CD4-positive, CD25-positive, alpha-beta regulatory T cell (primary cell): ENCODE data around the gene RAX2. TPM values are rescaled to one million over a fixed set of nuclear protein-coding genes. Genes with fewer than 3 reads are reported as not detected.

Experiments
- ATAC-seq, 2 donors: fragments of 150-1000 bp; cut with Tn5 transposase; one replicate each; pipeline ENCODE4 v1.10.0; 2021; ENCODE audit warnings: low read depth in 2 of 2, moderate number of reproducible peaks in 2 of 2, moderate library complexity in 1 of 2
- DNase-seq, 3 donors: peaks; one replicate each; pipeline versions ENCODE4 v3.0.0 to v3.0.0-alpha.2; 2012 to 2022; ENCODE audit warnings: mixed read lengths in 1 of 3
- H3K27ac ChIP-seq: one replicate; pipeline ENCODE4 v1.7.0; 2013; ENCODE audit warnings: mild to moderate bottlenecking, low read length; ENCODE audit not compliant: insufficient read depth, poor library complexity, severe bottlenecking
- H3K27me3 ChIP-seq: one replicate; pipeline ENCODE4 v1.7.0; 2013; ENCODE audit warnings: low read length; ENCODE audit not compliant: control insufficient read depth, insufficient read depth
- H3K36me3 ChIP-seq: one replicate; pipeline ENCODE4 v1.7.0; 2013; ENCODE audit warnings: mild to moderate bottlenecking, low read length, moderate library complexity; ENCODE audit not compliant: control insufficient read depth, insufficient read depth
- H3K4me1 ChIP-seq: 2 replicates; pipeline ENCODE4 v1.7.0; 2013; ENCODE audit warnings: mild to moderate bottlenecking, low read length; ENCODE audit not compliant: insufficient read depth, control insufficient read depth, poor library complexity, severe bottlenecking
- H3K4me3 ChIP-seq: one replicate; pipeline ENCODE4 v1.7.0; 2013; ENCODE audit warnings: low read depth, mild to moderate bottlenecking, low read length, moderate library complexity
- H3K9me3 ChIP-seq, 2 experiments: 1 replicate in 1 of 2; 2 replicates in 1 of 2; pipeline ENCODE4 v1.7.0; 2013; ENCODE audit warnings: low read length in 2 of 2, mild to moderate bottlenecking in 1 of 2, moderate library complexity in 1 of 2; ENCODE audit not compliant: control insufficient read depth in 2 of 2
- H3K27ac Mint-ChIP-seq, 3 donors: one replicate each; pipeline ENCODE4 v1.8.0; 2020 to 2022; ENCODE audit warnings: mild to moderate bottlenecking in 3 of 3, mixed read lengths in 3 of 3, moderate library complexity in 2 of 3
- H3K27me3 Mint-ChIP-seq: one replicate; pipeline ENCODE4 v1.8.0; 2022; ENCODE audit warnings: mild to moderate bottlenecking, mixed read lengths
- H3K36me3 Mint-ChIP-seq: one replicate; pipeline ENCODE4 v1.8.0; 2020; ENCODE audit warnings: mixed read lengths
- H3K4me1 Mint-ChIP-seq, 4 donors: one replicate each; pipeline ENCODE4 v1.8.0; 2020 to 2022; ENCODE audit warnings: mixed read lengths in 4 of 4, mild to moderate bottlenecking in 1 of 4
- H3K4me3 Mint-ChIP-seq, 4 donors: one replicate each; pipeline ENCODE4 v1.8.0; 2020 to 2022; ENCODE audit warnings: mild to moderate bottlenecking in 4 of 4, mixed read lengths in 4 of 4, moderate library complexity in 3 of 4
- H3K9me3 Mint-ChIP-seq, 7 donors: one replicate each; pipeline ENCODE4 v1.8.0; 2020 to 2022; ENCODE audit warnings: mixed read lengths in 7 of 7, mild to moderate bottlenecking in 3 of 7, moderate library complexity in 2 of 7
- polyA plus RNA-seq, 4 donors: library from polyadenylated mRNA; unstranded; fragments of 300-500 nt; fragmentation: Illumina TruSeq; gene quantifications; one replicate each; pipeline ENCODE4 v1.2.3, GENCODE V29; 2021
- total RNA-seq: library from RNA; stranded (reverse); gene quantifications from one replicate; pipeline ENCODE4 v1.2.3, GENCODE V29; 2022

RAX2 gene
- total and polyA plus RNA-seq, 5 donors from 2014 or later = 0.08 to 0.09 TPM; not detected in 3

GRCh38 chr19:3807131-3807480 lies 35.1 kb upstream of the RAX2 start:
- no peaks in the 10 kb centered on the region for H3K27me3 ChIP-seq
- H3K27ac ChIP-seq = no peak overlapping the region
- no peak overlapping the region for H3K4me3 ChIP-seq
- DNase-seq (no peak), ATAC-seq (no peak)
- peaks cover 11% of the 10 kb centered on the region for H3K4me1 ChIP-seq
- Mint-ChIP-seq H3K9me3 (peaks cover 0 to 2% (median 0%) of the 10 kb centered on the region in 7 donors), H3K27ac (no peak overlapping the region), H3K4me1 (peaks cover 0 to 19% (median 9%) of the 10 kb centered on the region in 4 donors), H3K4me3 (no peak overlapping the region), H3K27me3 (no peaks in the 10 kb centered on the region), H3K36me3 (no peaks in the 10 kb centered on the region)
- no peaks in the 10 kb centered on the region for H3K36me3 ChIP-seq
- H3K9me3 ChIP-seq = no peaks in the 10 kb centered on the region

GRCh38 chr19:3805859-3806258 lies 33.8 kb upstream of the RAX2 start:
- no peak overlapping the region for H3K4me3 ChIP-seq
- no peaks in the 10 kb centered on the region for H3K36me3 Mint-ChIP-seq
- H3K4me1 Mint-ChIP-seq = peaks cover 0 to 20% (median 8%) of the 10 kb centered on the region in 4 donors
- ATAC-seq = no peak
- no peak overlapping the region for H3K27ac ChIP-seq
- no peak overlapping the region for H3K4me3 Mint-ChIP-seq
- H3K27me3 Mint-ChIP-seq = no peaks in the 10 kb centered on the region
- peaks cover 0 to 2% (median 0%) of the 10 kb centered on the region in 7 donors for H3K9me3 Mint-ChIP-seq
- peaks cover 19% of the 10 kb centered on the region for H3K4me1 ChIP-seq
- H3K27me3 ChIP-seq = no peaks in the 10 kb centered on the region
- no peaks in the 10 kb centered on the region for H3K9me3 ChIP-seq
- DNase-seq = no peak
- H3K27ac Mint-ChIP-seq = no peak overlapping the region
- no peaks in the 10 kb centered on the region for H3K36me3 ChIP-seq

GRCh38 chr19:3804429-3804828 lies 32.4 kb upstream of the RAX2 start:
- peaks cover 0 to 20% (median 8%) of the 10 kb centered on the region in 4 donors for H3K4me1 Mint-ChIP-seq

GRCh38 chr19:3803986-3804385 lies 32.0 kb upstream of the RAX2 start:
- DNase-seq (no peak), ATAC-seq (no peak)
- Mint-ChIP-seq H3K27ac (no peak overlapping the region), H3K27me3 (no peaks in the 10 kb centered on the region), H3K9me3 (peaks cover 0 to 2% (median 0%) of the 10 kb centered on the region in 7 donors), H3K4me3 (no peak overlapping the region), H3K4me1 (peaks cover 0 to 23% (median 6%) of the 10 kb centered on the region in 4 donors), H3K36me3 (no peaks in the 10 kb centered on the region)
- no peaks in the 10 kb centered on the region for H3K9me3 ChIP-seq
- H3K4me3 ChIP-seq = no peak overlapping the region
- H3K36me3 ChIP-seq = no peaks in the 10 kb centered on the region
- peaks cover 11% of the 10 kb centered on the region for H3K4me1 ChIP-seq
- no peaks in the 10 kb centered on the region for H3K27me3 ChIP-seq
- no peak overlapping the region for H3K27ac ChIP-seq

More at GRCh38 chr19:3804429-3804828, 32.4 kb upstream of the RAX2 start:
- no peak for DNase-seq
- Histone ChIP-seq H3K27me3 (no peaks in the 10 kb centered on the region), H3K4me1 (peaks cover 11% of the 10 kb centered on the region), H3K9me3 (no peaks in the 10 kb centered on the region), H3K27ac (no peak overlapping the region), H3K4me3 (no peak overlapping the region), H3K36me3 (no peaks in the 10 kb centered on the region)
- Mint-ChIP-seq H3K9me3 (peaks cover 0 to 2% (median 0%) of the 10 kb centered on the region in 7 donors), H3K27me3 (no peaks in the 10 kb centered on the region), H3K36me3 (no peaks in the 10 kb centered on the region), H3K4me3 (no peak overlapping the region), H3K27ac (no peak overlapping the region)
- no peak for ATAC-seq

- H3K36me3 Mint-ChIP-seq = no peaks in the 10 kb centered on the region
- H3K4me3 Mint-ChIP-seq = no peak overlapping the region
- H3K9me3 ChIP-seq = no peaks in the 10 kb centered on the region
- H3K27ac Mint-ChIP-seq = no peak overlapping the region
- no peaks in the 10 kb centered on the region for H3K27me3 ChIP-seq
- peaks cover 0 to 2% (median 0%) of the 10 kb centered on the region in 7 donors for H3K9me3 Mint-ChIP-seq
- no peak overlapping the region for H3K27ac ChIP-seq
- peaks cover 11% of the 10 kb centered on the region for H3K4me1 ChIP-seq
- H3K36me3 ChIP-seq = no peaks in the 10 kb centered on the region
- no peaks in the 10 kb centered on the region for H3K27me3 Mint-ChIP-seq
- H3K4me3 ChIP-seq = no peak overlapping the region
- H3K4me1 Mint-ChIP-seq = peaks cover 0 to 25% (median 6%) of the 10 kb centered on the region in 4 donors
- ATAC-seq (no peak), DNase-seq (no peak)
These were observed 31.3 kb upstream of the RAX2 start for GRCh38 chr19:3803114-3803888.

- Mint-ChIP-seq H3K9me3 (peaks cover 0 to 5% (median 2%) of the 10 kb centered on the region in 7 donors), H3K4me3 (peak overlapping the region in 3 of 4 donors; percentile 26 to 72 (median 43)), H3K36me3 (peaks cover 4% of the 10 kb centered on the region), H3K27me3 (no peaks in the 10 kb centered on the region), H3K27ac (no peak overlapping the region), H3K4me1 (peaks cover 0 to 21% (median 5%) of the 10 kb centered on the region in 4 donors)
- Histone ChIP-seq H3K4me1 (peaks cover 11% of the 10 kb centered on the region), H3K4me3 (no peak overlapping the region), H3K36me3 (no peaks in the 10 kb centered on the region), H3K9me3 (peaks cover 4% of the 10 kb centered on the region in 2 experiments), H3K27me3 (no peaks in the 10 kb centered on the region), H3K27ac (no peak overlapping the region)
- peak; percentile 37 to 64 for ATAC-seq
- DNase-seq = peak in 2 of 3 donors; percentile 44 to 66
These were observed 29.5 kb upstream of the RAX2 start for GRCh38 chr19:3801412-3802096.

- Mint-ChIP-seq H3K4me1 (peaks cover 0 to 20% (median 3%) of the 10 kb centered on the region in 4 donors), H3K36me3 (peaks cover 4% of the 10 kb centered on the region), H3K9me3 (peaks cover 0 to 6% (median 2%) of the 10 kb centered on the region in 7 donors), H3K27me3 (no peaks in the 10 kb centered on the region), H3K27ac (no peak overlapping the region), H3K4me3 (peak overlapping the region in 2 of 4 donors; percentile 43 to 72)
- no peak for ATAC-seq
- no peak for DNase-seq
- H3K9me3 ChIP-seq = peaks cover 7 to 9% of the 10 kb centered on the region in 2 experiments
- H3K4me3 ChIP-seq = no peak overlapping the region
- H3K4me1 ChIP-seq = peaks cover 11% of the 10 kb centered on the region
- no peaks in the 10 kb centered on the region for H3K27me3 ChIP-seq
- no peaks in the 10 kb centered on the region for H3K36me3 ChIP-seq
- no peak overlapping the region for H3K27ac ChIP-seq
These were observed 29.0 kb upstream of the RAX2 start for GRCh38 chr19:3800996-3801395.
